AG09309 (cell line): ENCODE results near the gene TBCB.
A peak's percentile ranks its signal among the peaks of the same experiment; 100 is the strongest.

Experiments used
- DNase-seq: peaks from one replicate; pipeline ENCODE4 v3.0.0-alpha.2; 2010; ENCODE audit warnings: low read depth
- H3K4me3 ChIP-seq: 2 replicates; pipeline ENCODE4 v1.5.1; 2011; ENCODE audit warnings: mild to moderate bottlenecking, low read depth, low read length, moderate library complexity; ENCODE audit not compliant: control insufficient read depth
- CTCF ChIP-seq: IDR thresholded peaks from 2 replicates; pipeline ENCODE4 v1.5.1; 2011; ENCODE audit warnings: mild to moderate bottlenecking, low read depth, low read length, inconsistent platforms; ENCODE audit not compliant: insufficient read depth, control insufficient read depth; ENCODE audit errors: missing control alignments

The TBCB gene

GRCh38 chr19:36141039-36141927 lies 26.0 kb downstream of the TBCB start:
- no peak for TF ChIP-seq CTCF
- peak overlapping the region; percentile 99 for H3K4me3 ChIP-seq
- DNase-seq = no peak

- DNase-seq = no peak
- H3K4me3 ChIP-seq = no peak overlapping the region
- TF ChIP-seq CTCF = no peak
These were observed 26.8 kb downstream of the TBCB start for GRCh38 chr19:36142046-36142445.

DNA sequence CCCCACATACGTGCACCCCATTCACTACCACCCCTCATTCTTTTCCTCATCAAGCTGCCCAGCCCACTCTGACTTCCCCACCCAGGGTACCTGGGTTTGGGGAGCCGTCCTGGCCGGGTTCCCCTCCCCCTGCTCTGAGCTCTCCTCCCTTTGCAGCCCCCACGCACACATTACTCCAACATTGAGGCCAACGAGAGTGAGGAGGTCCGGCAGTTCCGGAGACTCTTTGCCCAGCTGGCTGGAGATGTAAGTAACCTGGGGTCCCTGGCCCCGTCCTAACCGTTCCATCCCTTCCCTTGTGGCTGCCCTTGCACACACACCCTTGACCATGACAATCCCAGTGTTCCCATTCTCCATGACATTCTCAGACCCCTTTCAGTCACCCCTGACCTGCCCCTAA lies 27.2 kb downstream of the TBCB start:
- no peak for DNase-seq
- no peak for TF ChIP-seq CTCF
- H3K4me3 ChIP-seq = no peak overlapping the region

- TF ChIP-seq CTCF = no peak
- no peak for DNase-seq
- H3K4me3 ChIP-seq = no peak overlapping the region
These were observed 29.4 kb downstream of the TBCB start for GRCh38 chr19:36144624-36145023.

DNA sequence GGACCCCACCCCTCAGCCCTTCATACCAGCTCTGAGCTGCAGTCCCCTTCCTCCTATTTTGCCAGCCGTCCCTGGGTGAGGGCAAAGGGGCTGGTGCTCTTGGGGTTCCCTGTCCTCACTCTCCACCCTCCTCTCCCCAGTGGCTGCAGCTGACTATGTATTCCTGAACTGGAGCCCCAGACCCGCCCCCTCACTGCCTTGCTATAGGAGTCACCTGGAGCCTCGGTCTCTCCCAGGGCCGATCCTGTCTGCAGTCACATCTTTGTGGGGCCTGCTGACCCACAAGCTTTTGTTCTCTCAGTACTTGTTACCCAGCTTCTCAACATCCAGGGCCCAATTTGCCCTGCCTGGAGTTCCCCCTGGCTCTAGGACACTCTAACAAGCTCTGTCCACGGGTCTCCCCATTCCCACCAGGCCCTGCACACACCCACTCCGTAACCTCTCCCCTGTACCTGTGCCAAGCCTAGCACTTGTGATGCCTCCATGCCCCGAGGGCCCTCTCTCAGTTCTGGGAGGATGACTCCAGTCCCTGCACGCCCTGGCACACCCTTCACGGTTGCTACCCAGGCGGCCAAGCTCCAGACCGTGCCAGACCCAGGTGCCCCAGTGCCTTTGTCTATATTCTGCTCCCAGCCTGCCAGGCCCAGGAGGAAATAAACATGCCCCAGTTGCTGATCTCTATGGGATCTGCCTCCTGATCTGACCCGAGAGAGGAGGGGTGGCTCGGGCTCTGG lies 34.6 kb downstream of the TBCB start:
- H3K4me3 ChIP-seq = no peak overlapping the region
- no peak for TF ChIP-seq CTCF
- no peak for DNase-seq

- no peak for DNase-seq
- TF ChIP-seq CTCF = no peak
- no peak overlapping the region for H3K4me3 ChIP-seq
These were observed 35.3 kb downstream of the TBCB start for GRCh38 chr19:36150586-36150985.
